B cell (primary cell): ENCODE results near the gene CBLN2. TPM values are rescaled to one million over a fixed set of nuclear protein-coding genes. Genes with fewer than 3 reads are reported as not detected.

Experiments used
- ATAC-seq: fragments of 200-7000 bp; cut with Tn5 transposase; one replicate; pipeline ENCODE4 v1.10.0; 2021; ENCODE audit warnings: low read depth, mild to moderate bottlenecking, moderate number of reproducible peaks, moderate library complexity
- CTCF ChIA-PET: fragments of 350-600 bp; sonication (Branson Sonifier 250); formaldehyde crosslinking; loops from one replicate; lab custom pipeline; 2021; ENCODE audit warnings: antibody characterized with exemption, inconsistent platforms; lab: Charles Lee
- POLR2A ChIA-PET: fragments of 350-600 bp; sonication (Branson Sonifier 250); formaldehyde crosslinking; loops from one replicate; lab custom pipeline; 2021; ENCODE audit warnings: antibody characterized with exemption; lab: Charles Lee
- DNase-seq: peaks from one replicate; pipeline ENCODE4 v3.0.0; 2013
- H2AFZ ChIP-seq: 2 replicates; pipeline ENCODE4 v1.6.1; 2012; ENCODE audit warnings: mild to moderate bottlenecking, low read depth, low read length; ENCODE audit not compliant: insufficient read depth, poor library complexity, severe bottlenecking
- H3K27ac ChIP-seq, 2 donors: 1 replicate in 1 of 2; 2 replicates in 1 of 2; pipeline ENCODE4 v1.5.1; 2012 to 2013; ENCODE audit warnings: low read length in 2 of 2, mild to moderate bottlenecking in 2 of 2, moderate library complexity in 1 of 2
- H3K27me3 ChIP-seq, 4 experiments: fragments of 200-600 bp in 1 of 4; sonication (generic) in 1 of 4; replicated peaks in 1 of 4; 1 replicate in 2 of 4; 2 replicates in 2 of 4; pipeline versions ENCODE4 v1.6.1 to v1.7.0; 2013 to 2016; ENCODE audit warnings: low read length in 3 of 4, mild to moderate bottlenecking in 2 of 4, mixed read lengths in 1 of 4, moderate library complexity in 1 of 4; ENCODE audit not compliant: insufficient read depth in 4 of 4, control insufficient read depth in 3 of 4; ENCODE audit errors: control extremely low read depth in 1 of 4
- H3K36me3 ChIP-seq, 2 experiments: replicated peaks in 1 of 2; 1 replicate in 1 of 2; 2 replicates in 1 of 2; pipeline versions ENCODE4 v1.6.1 to v1.7.1; 2013; ENCODE audit warnings: low read length in 1 of 2; ENCODE audit not compliant: insufficient read depth in 2 of 2, control insufficient read depth in 1 of 2; ENCODE audit errors: control extremely low read depth in 1 of 2, extremely low read depth in 1 of 2
- H3K4me1 ChIP-seq, 2 donors: fragments of 200-600 bp in 1 of 2; sonication (generic) in 1 of 2; 1 replicate in 1 of 2; 2 replicates in 1 of 2; pipeline versions ENCODE4 v1.5.1 to v1.6.1; 2013 to 2017; ENCODE audit warnings: low read length in 2 of 2; ENCODE audit not compliant: control insufficient read depth in 2 of 2, insufficient read depth in 2 of 2
- H3K4me2 ChIP-seq: replicated peaks from 2 replicates; pipeline ENCODE3; 2012; ENCODE audit warnings: mild to moderate bottlenecking, low read depth, low read length; ENCODE audit not compliant: poor library complexity, severe bottlenecking
- H3K4me3 ChIP-seq, 5 experiments: fragments of 200-600 bp in 1 of 5; sonication (generic) in 1 of 5; 1 replicate in 3 of 5; 2 replicates in 2 of 5; pipeline versions ENCODE4 v1.5.1 to v1.7.0; 2011 to 2016; ENCODE audit warnings: low read length in 4 of 5, mild to moderate bottlenecking in 4 of 5, low read depth in 2 of 5, control low read depth in 1 of 5, moderate library complexity in 1 of 5; ENCODE audit not compliant: insufficient read depth in 1 of 5; ENCODE audit errors: control extremely low read depth in 1 of 5, extremely low read depth in 1 of 5
- H3K79me2 ChIP-seq: fragments of 200-600 bp; sonication (generic); one replicate; pipeline ENCODE4 v1.6.0; 2016; ENCODE audit warnings: low read length; ENCODE audit not compliant: control insufficient read depth, insufficient read depth
- H3K9ac ChIP-seq: fragments of 200-600 bp; sonication (generic); 2 replicates; pipeline ENCODE4 v1.6.1; 2017; ENCODE audit warnings: mild to moderate bottlenecking, low read length, moderate library complexity
- H3K9me3 ChIP-seq, 3 donors: one replicate each; pipeline versions ENCODE4 v1.6.1 to v1.7.1; 2013; ENCODE audit warnings: low read length in 2 of 3; ENCODE audit not compliant: control insufficient read depth in 2 of 3, insufficient read depth in 1 of 3; ENCODE audit errors: control extremely low read depth in 1 of 3
- H4K20me1 ChIP-seq: 2 replicates; pipeline ENCODE4 v1.6.0; 2012; ENCODE audit warnings: mild to moderate bottlenecking, low read length; ENCODE audit not compliant: insufficient read depth, control insufficient read depth, poor library complexity, severe bottlenecking
- H3K27ac Mint-ChIP-seq: one replicate; pipeline ENCODE4 v1.8.0; 2021; ENCODE audit warnings: mixed read lengths
- H3K27me3 Mint-ChIP-seq: one replicate; pipeline ENCODE4 v1.8.0; 2021; ENCODE audit warnings: mixed read lengths
- H3K4me1 Mint-ChIP-seq: one replicate; pipeline ENCODE4 v1.8.0; 2021; ENCODE audit warnings: mixed read lengths
- H3K4me3 Mint-ChIP-seq: one replicate; pipeline ENCODE4 v1.8.0; 2021; ENCODE audit warnings: mixed read lengths
- H3K9me3 Mint-ChIP-seq: one replicate; pipeline ENCODE4 v1.8.0; 2022; ENCODE audit warnings: mixed read lengths; ENCODE audit not compliant: insufficient read depth
- EZH2 ChIP-seq: IDR thresholded peaks from 2 replicates; pipeline ENCODE4 v1.6.1; 2012; ENCODE audit warnings: borderline replicate concordance, low read depth, mild to moderate bottlenecking, moderate library complexity, low read length; ENCODE audit not compliant: insufficient read depth, poor library complexity, severe bottlenecking
- WGBS: methylation state at CpG from one replicate; pipeline ENCODE4 v1.1.5; 2013; ENCODE audit warnings: missing lambda C conversion rate; ENCODE audit not compliant: insufficient coverage; 5-methylcytosine and 5-hydroxymethylcytosine counted together
- intact Hi-C: fragments of 100-400 bp; cut with micrococcal nuclease; formaldehyde crosslinking; loops from one replicate; pipeline ENCODE4 v1.10.0; 2022
- polyA plus RNA-seq: library from polyadenylated mRNA; depleted of rRNA; stranded (reverse); fragments of >200 nt; gene quantifications from 2 replicates; pipeline ENCODE4 v1.2.3, GENCODE V29; 2012
- total RNA-seq, 2 donors: library from RNA; stranded (reverse); fragments of 120-200 nt in 1 of 2; gene quantifications; 1 replicate in 1 of 2; 2 replicates in 1 of 2; pipeline versions ENCODE4 v1.2.3 to v1.2.4, GENCODE V29; 2013 to 2022
- TF ChIP-seq, protein P1 (sequence below): fragments of 200-600 bp; IDR thresholded peaks from one replicate; pipeline ENCODE4 v1.8.0; 2022; ENCODE audit warnings: antibody characterized with exemption, mild to moderate bottlenecking

Gene CBLN2
- total and polyA plus RNA-seq, 2 donors (not counting 1 experiment from before 2014, with no cell fraction given): not detected

DNA sequence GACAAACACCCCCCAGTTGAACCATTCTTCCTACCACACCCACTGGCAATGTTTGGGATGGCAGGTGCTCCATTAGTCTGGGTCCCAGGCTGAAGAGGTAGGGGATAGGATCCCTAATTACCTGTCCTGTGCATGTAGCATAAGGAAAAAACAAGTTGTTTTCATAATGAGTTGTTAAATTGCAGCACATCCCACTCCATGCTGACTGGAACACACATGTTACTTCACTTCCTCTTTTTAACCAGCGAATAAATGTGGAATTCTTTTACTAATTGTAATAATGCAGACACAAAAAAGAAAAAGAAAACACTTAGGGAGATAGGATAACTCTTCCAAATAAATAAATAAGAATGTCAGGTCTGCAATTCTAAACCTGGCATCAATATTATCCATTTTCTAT, 11.8 kb upstream of the CBLN2 start:
- Histone ChIP-seq H3K4me1 (no peaks in the 10 kb centered on the region), H3K9me3 (no peaks in the 10 kb centered on the region), H3K36me3 (no peaks in the 10 kb centered on the region), H3K27ac (no peak overlapping the region), H2AFZ (no peak overlapping the region), H3K9ac (no peak overlapping the region), H3K79me2 (no peaks in the 10 kb centered on the region), H3K27me3 (no peaks in the 10 kb centered on the region), H3K4me3 (no peak overlapping the region), H4K20me1 (no peaks in the 10 kb centered on the region), H3K4me2 (no peak overlapping the region)
- WGBS: no CpG with 5 or more reads among the region's 1 CpG
- no peaks in the 10 kb centered on the region for H3K9me3 Mint-ChIP-seq
- no peak overlapping the region for H3K27ac Mint-ChIP-seq
- ATAC-seq: no peak
- CTCF ChIA-PET: no interaction called here
- TF ChIP-seq, protein P1, sequence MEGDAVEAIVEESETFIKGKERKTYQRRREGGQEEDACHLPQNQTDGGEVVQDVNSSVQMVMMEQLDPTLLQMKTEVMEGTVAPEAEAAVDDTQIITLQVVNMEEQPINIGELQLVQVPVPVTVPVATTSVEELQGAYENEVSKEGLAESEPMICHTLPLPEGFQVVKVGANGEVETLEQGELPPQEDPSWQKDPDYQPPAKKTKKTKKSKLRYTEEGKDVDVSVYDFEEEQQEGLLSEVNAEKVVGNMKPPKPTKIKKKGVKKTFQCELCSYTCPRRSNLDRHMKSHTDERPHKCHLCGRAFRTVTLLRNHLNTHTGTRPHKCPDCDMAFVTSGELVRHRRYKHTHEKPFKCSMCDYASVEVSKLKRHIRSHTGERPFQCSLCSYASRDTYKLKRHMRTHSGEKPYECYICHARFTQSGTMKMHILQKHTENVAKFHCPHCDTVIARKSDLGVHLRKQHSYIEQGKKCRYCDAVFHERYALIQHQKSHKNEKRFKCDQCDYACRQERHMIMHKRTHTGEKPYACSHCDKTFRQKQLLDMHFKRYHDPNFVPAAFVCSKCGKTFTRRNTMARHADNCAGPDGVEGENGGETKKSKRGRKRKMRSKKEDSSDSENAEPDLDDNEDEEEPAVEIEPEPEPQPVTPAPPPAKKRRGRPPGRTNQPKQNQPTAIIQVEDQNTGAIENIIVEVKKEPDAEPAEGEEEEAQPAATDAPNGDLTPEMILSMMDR: no peak
- no peak for TF ChIP-seq EZH2
- H3K4me3 Mint-ChIP-seq: no peak overlapping the region
- H3K27me3 Mint-ChIP-seq: no peaks in the 10 kb centered on the region
- intact Hi-C loops: no loop called here
- H3K4me1 Mint-ChIP-seq: no peaks in the 10 kb centered on the region
- no peak for DNase-seq
- POLR2A ChIA-PET: no interaction called here

DNA sequence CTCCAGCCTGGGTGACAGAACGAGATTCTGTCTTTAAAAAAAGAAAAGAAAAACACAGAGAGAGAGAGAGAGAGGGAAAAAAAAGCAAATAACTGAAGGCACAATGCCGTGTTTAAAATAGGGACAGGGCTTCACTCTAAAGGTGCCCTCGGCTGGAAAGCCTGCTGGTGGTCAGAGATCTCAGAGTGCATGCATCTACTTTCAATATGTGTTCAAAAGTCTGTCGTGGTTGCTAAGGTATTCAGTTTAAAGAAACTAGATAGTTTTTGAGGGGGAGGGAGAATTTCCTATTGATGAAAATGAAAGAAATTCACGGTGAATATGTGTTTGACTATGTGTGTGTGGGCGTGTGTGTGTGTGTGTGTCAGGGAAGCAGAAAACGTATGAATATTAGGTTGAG, 11.0 kb upstream of the CBLN2 start:
- H3K27ac ChIP-seq: no peak overlapping the region
- WGBS: 71% methylated on average over 4 of the region's 7 CpGs
- H4K20me1 ChIP-seq: no peaks in the 10 kb centered on the region
- no peak overlapping the region for H3K4me2 ChIP-seq
- H2AFZ ChIP-seq: no peak overlapping the region
- H3K36me3 ChIP-seq: no peaks in the 10 kb centered on the region
- no peak overlapping the region for H3K9ac ChIP-seq
- intact Hi-C loops: no loop called here
- ChIA-PET POLR2A (no interaction called here), CTCF (no interaction called here)
- H3K4me1 ChIP-seq: no peaks in the 10 kb centered on the region
- H3K4me3 Mint-ChIP-seq: no peak overlapping the region
- DNase-seq (no peak), ATAC-seq (no peak)
- no peak overlapping the region for H3K4me3 ChIP-seq
- H3K27me3 Mint-ChIP-seq: no peaks in the 10 kb centered on the region
- H3K79me2 ChIP-seq: no peaks in the 10 kb centered on the region
- H3K27ac Mint-ChIP-seq: no peak overlapping the region
- no peaks in the 10 kb centered on the region for H3K4me1 Mint-ChIP-seq
- TF ChIP-seq, protein P1: no peak
- no peak for TF ChIP-seq EZH2
- H3K27me3 ChIP-seq: no peaks in the 10 kb centered on the region
- no peaks in the 10 kb centered on the region for H3K9me3 ChIP-seq
- no peaks in the 10 kb centered on the region for H3K9me3 Mint-ChIP-seq
